ENCODE data around the gene ARSK.

DNA sequence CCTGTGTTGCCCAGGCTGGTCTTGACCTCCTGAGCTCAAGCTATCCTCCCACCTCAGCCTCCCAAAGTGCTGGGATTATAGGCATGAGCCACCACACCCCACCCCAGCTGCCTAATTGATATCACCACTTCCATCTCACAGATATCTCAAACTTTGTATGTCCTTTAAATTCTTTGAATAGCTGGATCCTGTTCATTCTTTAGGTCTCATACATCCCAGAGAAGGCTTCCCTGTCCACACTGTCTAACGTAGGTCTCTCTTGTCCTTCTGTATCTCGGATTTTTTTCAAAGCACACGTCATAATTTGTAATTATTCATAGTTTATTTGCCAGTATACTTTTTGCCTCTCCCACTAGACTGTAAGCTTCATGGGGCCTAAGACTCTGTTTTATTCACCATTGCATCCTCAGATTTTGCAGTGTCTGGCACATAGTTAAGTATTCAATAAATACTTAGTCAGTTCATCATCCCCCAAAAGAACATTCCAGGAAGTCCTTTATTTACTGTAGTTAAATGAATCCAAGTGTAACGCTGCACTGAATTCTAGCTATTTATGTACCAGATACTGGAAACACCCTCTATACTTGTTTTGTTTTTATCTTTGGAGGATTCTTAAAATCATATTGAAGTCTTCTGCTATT is 10.5 kb downstream of the ARSK start:
- TF ChIP-seq, protein P1, sequence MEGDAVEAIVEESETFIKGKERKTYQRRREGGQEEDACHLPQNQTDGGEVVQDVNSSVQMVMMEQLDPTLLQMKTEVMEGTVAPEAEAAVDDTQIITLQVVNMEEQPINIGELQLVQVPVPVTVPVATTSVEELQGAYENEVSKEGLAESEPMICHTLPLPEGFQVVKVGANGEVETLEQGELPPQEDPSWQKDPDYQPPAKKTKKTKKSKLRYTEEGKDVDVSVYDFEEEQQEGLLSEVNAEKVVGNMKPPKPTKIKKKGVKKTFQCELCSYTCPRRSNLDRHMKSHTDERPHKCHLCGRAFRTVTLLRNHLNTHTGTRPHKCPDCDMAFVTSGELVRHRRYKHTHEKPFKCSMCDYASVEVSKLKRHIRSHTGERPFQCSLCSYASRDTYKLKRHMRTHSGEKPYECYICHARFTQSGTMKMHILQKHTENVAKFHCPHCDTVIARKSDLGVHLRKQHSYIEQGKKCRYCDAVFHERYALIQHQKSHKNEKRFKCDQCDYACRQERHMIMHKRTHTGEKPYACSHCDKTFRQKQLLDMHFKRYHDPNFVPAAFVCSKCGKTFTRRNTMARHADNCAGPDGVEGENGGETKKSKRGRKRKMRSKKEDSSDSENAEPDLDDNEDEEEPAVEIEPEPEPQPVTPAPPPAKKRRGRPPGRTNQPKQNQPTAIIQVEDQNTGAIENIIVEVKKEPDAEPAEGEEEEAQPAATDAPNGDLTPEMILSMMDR (conservative IDR thresholded peaks at IDR 0.05; ENCODE audit: low read depth, low read length): no peak
- TF ChIP-seq RFX5 (IDR thresholded peaks at IDR 0.05; ENCODE audit: low read depth, low read length) (no peak), POLR2A (IDR thresholded peaks at IDR 0.05; ENCODE audit: low read depth, low read length) (no peak), CEBPB (IDR thresholded peaks at IDR 0.05; ENCODE audit: low read depth, low read length) (no peak), CHD1 (IDR thresholded peaks at IDR 0.05; ENCODE audit: low read depth, low read length) (no peak), RCOR1 (IDR thresholded peaks at IDR 0.05; ENCODE audit: insufficient replicate concordance, low read length) (no peak), SMC3 (IDR thresholded peaks at IDR 0.05; ENCODE audit: low read depth, low read length) (no peak), MAZ (IDR thresholded peaks at IDR 0.05; ENCODE audit: borderline replicate concordance, low read depth, low read length) (no peak), MXI1 (IDR thresholded peaks at IDR 0.05; ENCODE audit: borderline replicate concordance, low read depth, low read length) (no peak), FOS (IDR thresholded peaks at IDR 0.05; ENCODE audit: low read depth, low read length) (no peak), RAD21 (IDR thresholded peaks at IDR 0.05; ENCODE audit: low read length) (no peak)
- TF ChIP-seq, protein P2, sequence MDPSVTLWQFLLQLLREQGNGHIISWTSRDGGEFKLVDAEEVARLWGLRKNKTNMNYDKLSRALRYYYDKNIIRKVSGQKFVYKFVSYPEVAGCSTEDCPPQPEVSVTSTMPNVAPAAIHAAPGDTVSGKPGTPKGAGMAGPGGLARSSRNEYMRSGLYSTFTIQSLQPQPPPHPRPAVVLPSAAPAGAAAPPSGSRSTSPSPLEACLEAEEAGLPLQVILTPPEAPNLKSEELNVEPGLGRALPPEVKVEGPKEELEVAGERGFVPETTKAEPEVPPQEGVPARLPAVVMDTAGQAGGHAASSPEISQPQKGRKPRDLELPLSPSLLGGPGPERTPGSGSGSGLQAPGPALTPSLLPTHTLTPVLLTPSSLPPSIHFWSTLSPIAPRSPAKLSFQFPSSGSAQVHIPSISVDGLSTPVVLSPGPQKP (IDR thresholded peaks at IDR 0.05; ENCODE audit: borderline replicate concordance, low read depth, low read length): no peak
